ENCODE data around the gene TBX6.
"Not testable (repeated sequence)": the region's sequence is repeated elsewhere in the genome, so short reads cannot be mapped to it uniquely, and the experiment has no call there.

The TBX6 gene

GRCh38 chr16:30065102-30065942 lies 26.4 kb downstream of the TBX6 start, which contains the start of gene ALDOA:
Gene ALDOA (plus strand): TSS chr16:30065760. CDS start chr16:30066898, 1,138 bp downstream.
- DNase-seq: peak; percentile 96

GRCh38 chr16:30064729-30065101 lies 27.0 kb downstream of the TBX6 start:
- DNase-seq: no peak

GRCh38 chr16:30063893-30064728 lies 27.6 kb downstream of the TBX6 start:
- DNase-seq: peak; percentile 73

- no peak for DNase-seq
Observed at GRCh38 chr16:30063278-30063892, 28.3 kb downstream of the TBX6 start.

- no peak for DNase-seq
Observed at GRCh38 chr16:30060836-30061554, 30.7 kb downstream of the TBX6 start.

- DNase-seq: no peak
Observed at GRCh38 chr16:30060346-30060745, 31.4 kb downstream of the TBX6 start.

- peak; percentile 56 for DNase-seq
Observed at GRCh38 chr16:30054959-30055553, 36.7 kb downstream of the TBX6 start.

GRCh38 chr16:30054451-30054850 lies 37.3 kb downstream of the TBX6 start:
- no peak for DNase-seq

GRCh38 chr16:30053376-30054015 lies 38.2 kb downstream of the TBX6 start:
- DNase-seq: no peak

- DNase-seq: peak; percentile 91
Observed at GRCh38 chr16:30052671-30053372, 38.9 kb downstream of the TBX6 start.

- DNase-seq: no peak
Observed at GRCh38 chr16:30051518-30051917, 40.2 kb downstream of the TBX6 start.

- no peak for DNase-seq
Observed at GRCh38 chr16:30049871-30050270, 41.9 kb downstream of the TBX6 start.

GRCh38 chr16:30046588-30046987 lies 45.1 kb downstream of the TBX6 start:
- no peak for DNase-seq

GRCh38 chr16:30046178-30046577 lies 45.5 kb downstream of the TBX6 start:
- no peak for DNase-seq

GRCh38 chr16:30041841-30042240 lies 49.9 kb downstream of the TBX6 start:
- DNase-seq: no peak

GRCh38 chr16:30040690-30041089 lies 51.0 kb downstream of the TBX6 start:
- DNase-seq: not testable (repeated sequence)

- no peak for DNase-seq
Observed at GRCh38 chr16:30040221-30040620, 51.5 kb downstream of the TBX6 start.
